Esophagus muscularis mucosa (tissue), 4 donors: ENCODE measurements around the gene SLC4A11.

Experiments used
- EP300 ChIP-seq: sonication (generic); formaldehyde crosslinking; IDR thresholded peaks from one replicate; pipeline ENCODE4 v1.6.1; 2017; ENCODE audit warnings: antibody characterized with exemption
- POLR2A ChIP-seq: fragments of 450-650 bp; IDR thresholded peaks from one replicate; pipeline ENCODE4 v1.6.1; 2017; ENCODE audit warnings: antibody characterized with exemption, moderate library complexity, mild to moderate bottlenecking, low read depth
- POLR2AphosphoS5 ChIP-seq, 2 donors: sonication (generic); formaldehyde crosslinking; IDR thresholded peaks; one replicate each; pipeline ENCODE4 v1.6.1; 2017; ENCODE audit warnings: antibody characterized with exemption in 2 of 2
- TF ChIP-seq, protein P1 (sequence below), 3 experiments: fragments of 200-600 bp in 2 of 3; fragments of 450-650 bp in 1 of 3; sonication (generic) in 2 of 3; IDR thresholded peaks; one replicate each; pipeline ENCODE4 v1.5.1; 2017 to 2019; ENCODE audit warnings: antibody characterized with exemption in 3 of 3, mild to moderate bottlenecking in 2 of 3, moderate library complexity in 1 of 3

DNA sequence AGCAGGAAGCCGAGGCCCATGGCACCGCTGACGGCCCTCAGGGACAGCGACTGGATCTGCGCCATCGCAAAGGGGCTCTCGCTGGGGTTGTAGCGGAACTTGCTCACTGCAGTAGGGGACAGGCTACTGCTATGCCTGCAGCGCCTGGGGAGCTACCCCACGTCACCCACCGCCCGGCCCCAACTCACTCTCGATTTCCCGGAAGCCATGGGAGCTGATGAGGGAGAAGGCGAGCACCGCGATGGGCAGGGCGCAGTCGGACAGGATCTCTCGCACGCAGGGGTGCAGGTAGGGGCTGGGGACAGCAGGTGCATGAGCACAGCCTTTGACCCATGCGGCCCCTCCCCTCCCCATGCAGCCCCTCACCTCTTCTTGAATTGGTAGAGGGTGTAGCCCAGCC, 9.8 kb downstream of the SLC4A11 start:
- no peak for TF ChIP-seq POLR2A
- TF ChIP-seq POLR2AphosphoS5 (IDR thresholded peaks at IDR 0.05), result no peak
- TF ChIP-seq, protein P1, sequence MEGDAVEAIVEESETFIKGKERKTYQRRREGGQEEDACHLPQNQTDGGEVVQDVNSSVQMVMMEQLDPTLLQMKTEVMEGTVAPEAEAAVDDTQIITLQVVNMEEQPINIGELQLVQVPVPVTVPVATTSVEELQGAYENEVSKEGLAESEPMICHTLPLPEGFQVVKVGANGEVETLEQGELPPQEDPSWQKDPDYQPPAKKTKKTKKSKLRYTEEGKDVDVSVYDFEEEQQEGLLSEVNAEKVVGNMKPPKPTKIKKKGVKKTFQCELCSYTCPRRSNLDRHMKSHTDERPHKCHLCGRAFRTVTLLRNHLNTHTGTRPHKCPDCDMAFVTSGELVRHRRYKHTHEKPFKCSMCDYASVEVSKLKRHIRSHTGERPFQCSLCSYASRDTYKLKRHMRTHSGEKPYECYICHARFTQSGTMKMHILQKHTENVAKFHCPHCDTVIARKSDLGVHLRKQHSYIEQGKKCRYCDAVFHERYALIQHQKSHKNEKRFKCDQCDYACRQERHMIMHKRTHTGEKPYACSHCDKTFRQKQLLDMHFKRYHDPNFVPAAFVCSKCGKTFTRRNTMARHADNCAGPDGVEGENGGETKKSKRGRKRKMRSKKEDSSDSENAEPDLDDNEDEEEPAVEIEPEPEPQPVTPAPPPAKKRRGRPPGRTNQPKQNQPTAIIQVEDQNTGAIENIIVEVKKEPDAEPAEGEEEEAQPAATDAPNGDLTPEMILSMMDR (IDR thresholded peaks at IDR 0.05), result no peak
- TF ChIP-seq EP300, result no peak
